Measurements from ENCODE around the gene SLC25A28.
"Not testable (repeated sequence)": the region's sequence is repeated elsewhere in the genome, so short reads cannot be mapped to it uniquely, and the experiment has no call there.

Gene SLC25A28

GRCh38 chr10:99628923-99629624, 8.8 kb upstream of the SLC25A28 start:
- DNase-seq (ENCODE audit: low read depth in 2 of 2): no peak

DNA sequence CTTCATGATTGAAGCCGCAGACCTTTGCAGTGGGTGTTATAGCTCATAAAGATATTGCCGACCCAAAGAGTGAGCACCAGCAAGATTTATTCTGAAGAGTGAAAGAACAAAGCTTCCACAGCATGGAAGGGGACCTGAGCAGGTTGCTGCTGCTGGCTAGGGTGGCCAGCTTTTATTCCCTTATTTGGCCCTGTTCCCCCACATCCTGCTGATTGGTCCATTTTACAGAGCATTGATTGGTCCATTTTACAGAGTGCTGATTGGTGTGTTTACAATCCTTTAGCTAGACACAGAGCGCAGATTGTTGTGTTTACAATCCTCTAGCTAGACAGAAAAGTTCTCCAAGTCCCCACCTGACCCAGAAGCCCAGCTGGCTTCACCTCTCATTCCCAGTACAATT, 4.9 kb upstream of the SLC25A28 start:
- DNase-seq (ENCODE audit: low read depth in 2 of 2): not testable (repeated sequence)

DNA sequence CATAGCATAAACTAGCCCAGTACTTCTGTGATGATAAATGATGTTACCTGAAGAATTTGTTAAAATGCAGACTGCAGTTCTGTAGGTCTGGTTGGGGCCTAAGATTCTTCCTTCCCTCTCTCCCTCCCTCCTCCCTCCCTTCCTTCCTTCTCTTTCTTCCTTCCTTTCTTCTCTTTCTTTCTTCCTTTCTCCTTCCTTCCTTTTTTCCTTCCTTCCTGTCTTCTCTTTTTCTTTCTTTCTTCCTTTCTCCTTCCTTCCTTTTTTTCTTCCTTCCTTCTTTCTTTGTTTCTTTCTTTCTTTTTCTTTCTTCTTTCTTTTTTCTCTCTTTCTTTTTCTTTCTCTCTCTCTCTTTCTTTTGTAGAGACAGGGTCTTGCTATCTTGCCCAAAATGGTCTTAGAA, 3.7 kb upstream of the SLC25A28 start:
- no peak for DNase-seq (ENCODE audit: low read depth in 2 of 2)

- DNase-seq (ENCODE audit: low read depth in 2 of 2): no peak
Observed at GRCh38 chr10:99621454-99622251, 1.4 kb upstream of the SLC25A28 start.

DNA sequence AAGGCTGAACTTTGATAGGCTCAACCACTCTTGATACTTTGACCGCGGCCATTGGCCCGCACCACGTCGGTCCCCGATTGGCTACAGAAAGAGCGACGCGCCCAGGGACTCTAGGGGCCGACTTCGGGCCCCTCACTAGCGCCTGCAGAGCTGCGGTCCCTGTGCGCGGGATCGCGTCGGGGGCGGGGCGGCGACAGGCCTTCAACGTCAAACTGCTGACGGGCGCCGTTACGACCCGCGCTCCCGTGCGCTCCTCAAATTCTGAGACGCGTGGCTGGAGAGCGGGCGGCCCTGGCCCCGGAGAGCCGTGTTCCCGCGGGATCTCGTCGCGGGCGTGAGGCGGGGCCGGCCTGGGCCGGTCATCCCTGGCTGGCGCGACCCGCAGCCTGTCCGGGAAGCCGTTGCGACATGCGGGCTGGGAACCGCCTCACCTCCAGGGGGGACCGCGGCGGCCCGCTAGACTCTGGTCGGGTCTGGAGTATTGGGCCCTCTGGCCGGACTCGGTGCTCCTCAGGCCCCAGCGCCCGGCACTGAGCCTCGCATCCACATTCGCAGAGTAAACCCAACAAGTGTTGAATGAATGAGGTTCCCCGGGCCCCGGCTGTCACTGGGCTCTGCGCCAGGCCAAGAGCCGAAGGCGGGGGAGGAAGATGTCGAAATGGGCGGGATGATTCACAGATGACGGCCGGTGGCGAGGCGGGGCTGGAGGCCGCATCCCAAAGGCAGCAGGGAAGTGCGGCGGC, 643 bp upstream of the SLC25A28 start:
- peak; percentile 61 to 79 for DNase-seq (ENCODE audit: low read depth in 2 of 2)

GRCh38 chr10:99619090-99619800, 994 bp downstream of the SLC25A28 start:
- no peak for DNase-seq (ENCODE audit: low read depth in 2 of 2)

GRCh38 chr10:99617696-99618095, 2.5 kb downstream of the SLC25A28 start:
- no peak for DNase-seq (ENCODE audit: low read depth in 2 of 2)

DNA sequence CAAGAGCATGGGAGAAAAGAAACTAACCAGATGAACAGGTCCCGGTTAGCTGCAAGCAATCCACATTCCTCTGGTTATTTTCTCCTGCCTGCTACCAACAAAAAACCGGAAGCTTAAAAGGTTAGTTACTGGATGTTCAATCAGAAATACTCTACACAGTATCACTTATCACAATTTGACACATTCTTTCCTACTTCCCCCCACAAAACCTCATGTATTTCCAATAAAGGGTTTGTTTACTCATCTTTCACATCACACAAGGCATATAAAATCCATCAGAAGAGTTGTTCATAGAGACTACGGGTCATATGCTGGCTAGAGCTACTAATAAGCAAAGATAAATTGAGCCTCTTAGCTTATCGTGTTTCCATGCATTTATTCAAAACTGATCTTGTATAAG, 4.8 kb downstream of the SLC25A28 start:
- no peak for DNase-seq (ENCODE audit: low read depth in 2 of 2)

DNA sequence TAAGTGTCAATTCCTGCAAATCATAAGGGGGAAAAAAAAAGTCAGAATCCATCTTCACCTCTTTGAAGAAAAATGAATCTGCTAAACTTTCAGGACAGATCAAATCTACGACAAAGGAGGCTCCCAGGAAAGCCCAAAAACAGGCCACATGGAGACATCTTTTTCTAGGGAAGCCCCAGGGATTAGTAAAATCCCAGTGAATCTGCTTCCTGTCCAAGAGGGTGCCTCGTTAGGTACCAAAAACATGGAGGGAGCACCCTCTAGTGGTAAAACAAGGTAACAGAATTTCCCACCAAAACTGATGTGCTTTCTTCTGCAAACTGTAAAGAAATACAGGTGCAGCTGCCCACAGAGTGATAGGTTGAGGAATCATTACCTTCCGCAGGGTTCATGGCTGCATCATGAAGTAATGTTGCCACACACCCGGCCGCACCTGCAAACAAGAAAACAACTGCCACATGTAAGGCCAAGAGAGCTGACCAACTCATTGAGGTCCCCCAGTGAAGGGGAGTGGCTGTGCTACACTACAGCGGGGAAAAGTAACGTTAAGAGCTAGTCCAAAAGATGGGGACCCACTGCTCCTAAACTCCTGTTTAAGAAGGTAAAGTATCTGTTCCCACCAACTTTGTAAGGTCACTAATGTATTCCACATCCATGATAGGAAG, 7.9 kb downstream of the SLC25A28 start:
- no peak for DNase-seq (ENCODE audit: low read depth in 2 of 2)

DNA sequence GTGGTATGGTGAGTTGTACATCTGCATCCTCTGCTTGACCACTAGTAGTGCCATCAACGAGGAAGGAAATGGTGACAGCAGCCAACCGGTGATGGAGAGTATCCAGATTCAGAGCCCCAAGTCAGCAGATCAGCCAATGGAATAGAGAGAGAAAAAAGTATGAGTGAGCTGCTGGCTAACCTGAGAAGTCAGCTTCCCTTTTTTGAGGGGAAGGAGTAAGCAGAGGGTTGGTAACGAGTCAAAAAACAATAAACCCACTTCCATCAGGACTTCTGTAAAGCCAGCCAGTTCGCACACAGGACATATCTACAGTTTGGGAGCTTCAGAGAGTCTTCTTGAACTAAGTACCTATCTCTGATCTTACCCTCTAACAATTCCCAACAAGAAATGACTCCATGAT, 8.9 kb downstream of the SLC25A28 start:
- no peak for DNase-seq (ENCODE audit: low read depth in 2 of 2)

DNA sequence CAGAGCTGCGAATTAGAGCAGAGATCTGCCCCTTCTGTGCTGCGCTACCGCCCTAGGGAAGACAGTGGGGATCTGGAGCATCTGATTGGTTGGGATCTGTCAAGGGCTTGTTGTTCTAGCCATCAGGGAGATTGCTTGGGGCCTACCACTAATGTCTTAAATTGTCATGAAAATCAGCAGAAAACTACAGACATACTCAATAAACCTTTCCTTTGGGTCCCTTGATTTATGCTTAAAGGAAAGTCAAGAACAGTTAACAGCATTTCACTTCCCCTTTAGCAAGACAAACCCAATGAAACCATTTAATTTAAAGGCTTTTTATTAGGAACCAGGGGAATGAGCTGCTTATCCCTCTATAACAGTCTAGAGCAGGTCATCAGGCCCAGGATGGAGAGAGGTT, 10.0 kb downstream of the SLC25A28 start:
- DNase-seq (ENCODE audit: low read depth in 2 of 2): no peak

GRCh38 chr10:99609186-99609585, 11.1 kb downstream of the SLC25A28 start:
- DNase-seq (ENCODE audit: low read depth in 2 of 2): no peak

DNA sequence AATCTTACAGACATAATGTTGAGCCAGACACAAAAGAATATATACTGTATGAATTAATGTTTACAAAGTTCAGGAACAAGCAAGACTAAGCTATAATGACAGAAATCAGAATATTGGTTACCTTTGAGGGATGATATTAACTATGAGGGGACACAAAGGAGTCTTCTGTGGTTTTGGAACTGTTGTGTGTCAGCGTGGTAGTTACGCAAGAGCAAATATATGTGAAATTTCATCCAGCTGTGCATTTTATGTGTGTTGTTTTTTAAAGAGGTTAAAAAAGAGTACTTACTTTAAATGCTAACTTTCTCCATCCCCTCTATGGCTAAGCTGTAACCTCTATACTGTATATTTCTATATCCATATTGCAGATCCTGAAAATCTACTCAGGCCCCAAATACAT, 14.9 kb downstream of the SLC25A28 start:
- no peak for DNase-seq (ENCODE audit: low read depth in 2 of 2)

GRCh38 chr10:99604862-99605261, 15.4 kb downstream of the SLC25A28 start:
- DNase-seq (ENCODE audit: low read depth in 2 of 2): no peak

GRCh38 chr10:99598781-99599509, 21.3 kb downstream of the SLC25A28 start:
- no peak for DNase-seq (ENCODE audit: low read depth in 2 of 2)

GRCh38 chr10:99598011-99598410, 22.2 kb downstream of the SLC25A28 start:
- DNase-seq (ENCODE audit: low read depth in 2 of 2): no peak

GRCh38 chr10:99596708-99597107, 23.5 kb downstream of the SLC25A28 start:
- DNase-seq (ENCODE audit: low read depth in 2 of 2): not testable (repeated sequence)

- DNase-seq (ENCODE audit: low read depth in 2 of 2): no peak
Observed at GRCh38 chr10:99595770-99596465, 24.3 kb downstream of the SLC25A28 start.

GRCh38 chr10:99595236-99595635, 25.0 kb downstream of the SLC25A28 start:
- no peak for DNase-seq (ENCODE audit: low read depth in 2 of 2)

DNA sequence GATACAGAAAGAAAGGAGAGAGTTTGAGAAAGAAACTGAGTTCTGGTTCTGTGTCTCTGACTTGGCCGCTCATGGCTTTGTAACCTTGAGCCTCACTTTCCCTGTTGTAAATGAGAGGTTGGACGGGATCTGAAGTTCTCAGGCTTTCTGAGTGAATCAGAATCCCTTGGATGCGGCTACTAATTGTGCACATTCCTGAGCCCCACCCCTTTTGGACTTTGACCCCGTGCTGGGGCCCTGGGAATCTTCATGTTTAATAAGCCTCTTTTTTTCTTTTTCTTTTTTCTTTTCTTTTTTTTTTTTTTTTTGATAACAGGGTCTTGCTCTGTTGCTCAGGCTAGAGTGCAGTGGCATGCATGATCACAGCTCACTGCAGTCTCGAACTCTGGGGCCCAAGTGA, 26.9 kb downstream of the SLC25A28 start:
- no peak for DNase-seq (ENCODE audit: low read depth in 2 of 2)
